IMR-90 (cell line): ENCODE measurements around the gene SH3BP4. TPM values are rescaled to one million over a fixed set of nuclear protein-coding genes. Genes with fewer than 3 reads are reported as not detected.

Experiments
- ATAC-seq: fragments of 200-7000 bp; cut with Tn5 transposase; 2 replicates; pipeline ENCODE4 v1.9.1; 2020; ENCODE audit warnings: low read depth, mild to moderate bottlenecking, moderate library complexity
- BruUV-seq: library from RNA; stranded (reverse); fragments of 400-500 nt; replicated peaks from 2 replicates; lab custom pipeline; 2021; lab: Mats Ljungman, UMichigan
- CTCF ChIA-PET: fragments of 300-600 bp; formaldehyde crosslinking; extraction: SDS; loops from one replicate; lab custom pipeline; 2021; ENCODE audit warnings: antibody characterized with exemption; lab: Yijun Ruan, JAX
- POLR2A ChIA-PET: fragments of 300-600 bp; sonication (Branson Sonifier 250); formaldehyde crosslinking; loops from one replicate; lab custom pipeline; 2022; ENCODE audit warnings: antibody characterized with exemption; ENCODE audit not compliant: unreplicated experiment; lab: Charles Lee
- DNase-seq: peaks from one replicate; pipeline ENCODE4 v3.0.0; 2013
- H2AFZ ChIP-seq: replicated peaks from 2 replicates; pipeline ENCODE3; 2013; ENCODE audit warnings: low read length, mild to moderate bottlenecking; ENCODE audit not compliant: poor library complexity
- H2AK5ac ChIP-seq: 2 replicates; pipeline ENCODE4 v1.6.1; 2013; ENCODE audit warnings: low read depth, low read length, inconsistent platforms
- H2AK9ac ChIP-seq: replicated peaks from 2 replicates; pipeline ENCODE3; 2013; ENCODE audit warnings: mild to moderate bottlenecking, low read depth, low read length, moderate library complexity; ENCODE audit not compliant: poor library complexity
- H2BK120ac ChIP-seq: 2 replicates; pipeline ENCODE4 v1.6.1; 2013; ENCODE audit warnings: low read depth, low read length, inconsistent platforms
- H2BK15ac ChIP-seq: 3 replicates; pipeline ENCODE4 v1.6.1; 2013; ENCODE audit warnings: low read depth, low read length, inconsistent platforms
- H2BK20ac ChIP-seq: 2 replicates; pipeline ENCODE4 v1.6.1; 2013; ENCODE audit warnings: low read depth, mild to moderate bottlenecking, inconsistent platforms, low read length, moderate library complexity
- H2BK5ac ChIP-seq: 2 replicates; pipeline ENCODE4 v1.6.1; 2013; ENCODE audit warnings: mild to moderate bottlenecking, low read depth, low read length, inconsistent platforms; ENCODE audit not compliant: poor library complexity, severe bottlenecking
- H3K14ac ChIP-seq: replicated peaks from 2 replicates; pipeline ENCODE4 v1.6.1; 2013; ENCODE audit warnings: low read depth, low read length, inconsistent platforms
- H3K18ac ChIP-seq: 2 replicates; pipeline ENCODE4 v1.6.1; 2013; ENCODE audit warnings: low read depth, low read length, control low read depth
- H3K23ac ChIP-seq: 2 replicates; pipeline ENCODE4 v1.6.1; 2013; ENCODE audit warnings: low read depth, low read length, inconsistent platforms
- H3K27ac ChIP-seq: 2 replicates; pipeline ENCODE4 v1.5.1; 2013; ENCODE audit warnings: mild to moderate bottlenecking, control low read depth, low read length; ENCODE audit not compliant: insufficient read depth
- H3K27me3 ChIP-seq: 2 replicates; pipeline ENCODE4 v1.6.1; 2013; ENCODE audit warnings: low read length; ENCODE audit not compliant: control insufficient read depth, insufficient read depth
- H3K36me3 ChIP-seq: 2 replicates; pipeline ENCODE4 v1.6.1; 2013; ENCODE audit warnings: low read length, mixed read lengths; ENCODE audit not compliant: control insufficient read depth, insufficient read depth
- H3K4ac ChIP-seq: 2 replicates; pipeline ENCODE4 v1.6.1; 2013; ENCODE audit warnings: low read depth, low read length, inconsistent platforms
- H3K4me1 ChIP-seq: 2 replicates; pipeline ENCODE4 v1.6.1; 2013; ENCODE audit warnings: low read length, mixed read lengths; ENCODE audit not compliant: control insufficient read depth, insufficient read depth
- H3K4me2 ChIP-seq: 2 replicates; pipeline ENCODE4 v1.6.1; 2013; ENCODE audit warnings: low read depth, mild to moderate bottlenecking, control low read depth, low read length, moderate library complexity
- H3K4me3 ChIP-seq: 2 replicates; pipeline ENCODE4 v1.5.1; 2013; ENCODE audit warnings: low read depth, mild to moderate bottlenecking, control low read depth, low read length, moderate library complexity; ENCODE audit not compliant: insufficient read depth
- H3K56ac ChIP-seq: 2 replicates; pipeline ENCODE4 v1.6.1; 2013; ENCODE audit warnings: low read length, inconsistent platforms; ENCODE audit not compliant: insufficient read depth; ENCODE audit errors: extremely low read depth
- H3K79me1 ChIP-seq, 2 experiments: 2 replicates each; pipeline ENCODE4 v1.6.1; 2013; ENCODE audit warnings: low read length in 2 of 2, inconsistent platforms in 1 of 2, low read depth in 1 of 2
- H3K9ac ChIP-seq: 2 replicates; pipeline ENCODE4 v1.6.1; 2013; ENCODE audit warnings: low read depth, low read length, control low read depth
- H3K9me1 ChIP-seq: 2 replicates; pipeline ENCODE4 v1.6.1; 2013; ENCODE audit warnings: low read length, inconsistent platforms; ENCODE audit not compliant: insufficient read depth
- H3K9me3 ChIP-seq: 2 replicates; pipeline ENCODE4 v1.6.1; 2013; ENCODE audit warnings: low read length; ENCODE audit not compliant: control insufficient read depth, insufficient read depth
- H4K20me1 ChIP-seq: 2 replicates; pipeline ENCODE4 v1.6.1; 2013; ENCODE audit warnings: low read length, inconsistent platforms; ENCODE audit not compliant: insufficient read depth
- H4K5ac ChIP-seq: 2 replicates; pipeline ENCODE4 v1.6.1; 2013; ENCODE audit warnings: mild to moderate bottlenecking, low read depth, low read length, control low read depth
- H4K8ac ChIP-seq, 2 experiments: 2 replicates each; pipeline ENCODE4 v1.6.1; 2013; ENCODE audit warnings: low read depth in 2 of 2, low read length in 2 of 2, control low read depth in 1 of 2, inconsistent platforms in 1 of 2
- H4K91ac ChIP-seq: 2 replicates; pipeline ENCODE4 v1.6.1; 2013; ENCODE audit warnings: low read depth, low read length, inconsistent platforms; ENCODE audit not compliant: insufficient read depth
- BHLHE40 ChIP-seq: fragments of 150-350 bp; IDR thresholded peaks from 2 replicates; pipeline ENCODE4 v1.6.1; 2016; ENCODE audit warnings: mild to moderate bottlenecking, low read depth, low read length
- CEBPB ChIP-seq: IDR thresholded peaks from 2 replicates; pipeline ENCODE4 v1.6.1; 2012; ENCODE audit warnings: low read depth, low read length, improper control_type of control experiment
- CHD1 ChIP-seq: IDR thresholded peaks from 2 replicates; pipeline ENCODE4 v1.6.1; 2012; ENCODE audit warnings: low read depth, low read length, improper control_type of control experiment
- CTCF ChIP-seq: conservative IDR thresholded peaks from 2 replicates; pipeline ENCODE4 v1.5.1; 2012; ENCODE audit warnings: mild to moderate bottlenecking, low read depth, low read length, improper control_type of control experiment
- FOS ChIP-seq: fragments of 150-350 bp; IDR thresholded peaks from 2 replicates; pipeline ENCODE4 v1.6.1; 2016; ENCODE audit warnings: low read depth, low read length
- MAFK ChIP-seq: IDR thresholded peaks from 2 replicates; pipeline ENCODE4 v1.6.1; 2012; ENCODE audit warnings: low read depth, low read length, improper control_type of control experiment
- MAZ ChIP-seq: IDR thresholded peaks from 2 replicates; pipeline ENCODE4 v1.6.1; 2012; ENCODE audit warnings: low read depth, mild to moderate bottlenecking, low read length, improper control_type of control experiment, moderate library complexity, borderline replicate concordance
- MXI1 ChIP-seq: IDR thresholded peaks from 2 replicates; pipeline ENCODE4 v1.6.1; 2012; ENCODE audit warnings: low read depth, mild to moderate bottlenecking, low read length, moderate library complexity, borderline replicate concordance
- NFE2L2 ChIP-seq: fragments of 150-350 bp; IDR thresholded peaks from 2 replicates; pipeline ENCODE4 v1.6.1; 2016; ENCODE audit warnings: low read depth, mild to moderate bottlenecking, low read length
- POLR2A ChIP-seq: IDR thresholded peaks from 2 replicates; pipeline ENCODE4 v1.6.1; 2012; ENCODE audit warnings: mild to moderate bottlenecking, low read depth, low read length
- RAD21 ChIP-seq: IDR thresholded peaks from 2 replicates; pipeline ENCODE4 v1.6.1; 2012; ENCODE audit warnings: low read length, improper control_type of control experiment
- RCOR1 ChIP-seq: IDR thresholded peaks from 2 replicates; pipeline ENCODE4 v1.6.1; 2012; ENCODE audit warnings: mild to moderate bottlenecking, low read length, improper control_type of control experiment; ENCODE audit not compliant: insufficient replicate concordance
- RFX5 ChIP-seq: IDR thresholded peaks from 2 replicates; pipeline ENCODE4 v1.8.0; 2012; ENCODE audit warnings: low read depth, mild to moderate bottlenecking, low read length, moderate library complexity
- SMC3 ChIP-seq: fragments of 150-350 bp; IDR thresholded peaks from 2 replicates; pipeline ENCODE4 v1.6.1; 2016; ENCODE audit warnings: low read depth, mild to moderate bottlenecking, antibody characterized with exemption, low read length, moderate library complexity
- USF2 ChIP-seq: fragments of 150-350 bp; IDR thresholded peaks from 2 replicates; pipeline ENCODE4 v1.6.1; 2017; ENCODE audit warnings: mild to moderate bottlenecking, antibody characterized with exemption, low read length, low read depth
- WGBS, 2 experiments: methylation state at CpG; one replicate each; pipeline versions ENCODE4 v1.1.5 to v1.1.7; 2013; ENCODE audit warnings: missing lambda C conversion rate in 2 of 2; ENCODE audit not compliant: insufficient read length in 1 of 2; ENCODE audit errors: extremely low coverage in 2 of 2; 5-methylcytosine and 5-hydroxymethylcytosine counted together
- dilution Hi-C: fragments of 300-500 bp; cut with HindIII; formaldehyde crosslinking; loops from one replicate; pipeline ENCODE4 v1.14.3; 2018; ENCODE audit warnings: low sequenced_read_pairs; ENCODE audit not compliant: unreplicated experiment
- in situ Hi-C: fragments of 300-500 bp; cut with MboI; formaldehyde crosslinking; loops from 3 replicates; pipeline ENCODE4 v1.14.3; 2019; ENCODE audit warnings: low sequenced_read_pairs, inconsistent platforms, mixed read lengths
- intact Hi-C: fragments of 100-400 bp; cut with micrococcal nuclease; formaldehyde crosslinking; loops from 2 replicates; pipeline ENCODE4 v1.10.0; 2022
- polyA plus RNA-seq, 3 experiments: library from polyadenylated mRNA; depleted of rRNA; stranded (reverse); fragments of >200 nt; gene quantifications; 2 replicates each; pipeline ENCODE4 v1.2.3, GENCODE V29; 2012; ENCODE audit warnings: low replicate concordance in 1 of 3
- total RNA-seq: library from RNA; depleted of rRNA; stranded (reverse); fragments of >200 nt; gene quantifications from 2 replicates; pipeline ENCODE4 v1.2.3, GENCODE V29; 2012
- TF ChIP-seq, protein P1 (sequence below): fragments of 150-350 bp; IDR thresholded peaks from 2 replicates; pipeline ENCODE4 v1.6.1; 2016; ENCODE audit warnings: low read depth, mild to moderate bottlenecking, low read length, moderate library complexity, borderline replicate concordance

The SH3BP4 gene
- total and polyA plus RNA-seq, 2 of the 4 experiments (the other 2 are of a cell fraction): 104 to 122 TPM

- no peak overlapping the region for H3K27ac ChIP-seq
- no peak overlapping the region; the same call in 1 of the 2 replicates for H4K91ac ChIP-seq
- no peaks in the 10 kb centered on the region for H3K9me1 ChIP-seq
- ChIA-PET CTCF (no interaction called here), POLR2A (no interaction called here)
- H3K4me3 ChIP-seq: no peak overlapping the region
- H2BK20ac ChIP-seq: no peak overlapping the region
- H3K4me1 ChIP-seq: peaks cover 3% of the 10 kb centered on the region; the same call in 1 of the 2 replicates
- dilution Hi-C loops: no loop called here
- H2BK15ac ChIP-seq: no peak overlapping the region
- no peak overlapping the region for H3K18ac ChIP-seq
- peak overlapping the region; percentile 84 for H2AFZ ChIP-seq
- in situ Hi-C loops: no loop called here
- no peak overlapping the region for H3K9ac ChIP-seq
- no peak overlapping the region for H3K14ac ChIP-seq
- WGBS, 2 experiments: 36% methylated on average over 5 of the region's 17 CpGs; no CpG with 5 or more reads in 1 of the 2 experiments
- H2AK5ac ChIP-seq: no peak overlapping the region
- H3K4ac ChIP-seq: no peak overlapping the region; the same call in 1 of the 2 replicates
- peak; percentile 48; the same call in 1 of the 2 replicates for ATAC-seq
- H3K4me2 ChIP-seq: no peak overlapping the region; the same call in 1 of the 2 replicates
- no peak overlapping the region for H2BK120ac ChIP-seq
- H2AK9ac ChIP-seq: no peak overlapping the region
- no peak overlapping the region for H4K5ac ChIP-seq
- H4K8ac ChIP-seq: no peak overlapping the region
- 0 out of 2 replicates have a peak, but pooled peaks cover 1% of the 10 kb centered on the region for H3K27me3 ChIP-seq
- no peaks in the 10 kb centered on the region for H3K79me1 ChIP-seq
- intact Hi-C loops: no loop called here
- no TSS peak for BruUV-seq
- no peaks in the 10 kb centered on the region for H4K20me1 ChIP-seq
- no peak overlapping the region for H2BK5ac ChIP-seq
- no peak for DNase-seq
- TF ChIP-seq SMC3 (no peak), NFE2L2 (no peak), CEBPB (no peak), USF2 (no peak), MAZ (no peak), CTCF (no peak), RAD21 (no peak), POLR2A (no peak), FOS (no peak), RCOR1 (no peak), CHD1 (no peak), BHLHE40 (no peak), MAFK (no peak), RFX5 (no peak), MXI1 (no peak)
- TF ChIP-seq, protein P1, sequence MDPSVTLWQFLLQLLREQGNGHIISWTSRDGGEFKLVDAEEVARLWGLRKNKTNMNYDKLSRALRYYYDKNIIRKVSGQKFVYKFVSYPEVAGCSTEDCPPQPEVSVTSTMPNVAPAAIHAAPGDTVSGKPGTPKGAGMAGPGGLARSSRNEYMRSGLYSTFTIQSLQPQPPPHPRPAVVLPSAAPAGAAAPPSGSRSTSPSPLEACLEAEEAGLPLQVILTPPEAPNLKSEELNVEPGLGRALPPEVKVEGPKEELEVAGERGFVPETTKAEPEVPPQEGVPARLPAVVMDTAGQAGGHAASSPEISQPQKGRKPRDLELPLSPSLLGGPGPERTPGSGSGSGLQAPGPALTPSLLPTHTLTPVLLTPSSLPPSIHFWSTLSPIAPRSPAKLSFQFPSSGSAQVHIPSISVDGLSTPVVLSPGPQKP: no peak
- no peak overlapping the region for H3K23ac ChIP-seq
- H3K36me3 ChIP-seq: no peaks in the 10 kb centered on the region
- no peak overlapping the region for H3K56ac ChIP-seq
- H3K9me3 ChIP-seq: peaks cover 2% of the 10 kb centered on the region
Observed at GRCh38 chr2:235087832-235088495, 136.1 kb downstream of the SH3BP4 start.
